GM12892 (cell line): Measurements from ENCODE around the gene LRMDA.

Experiments
- POLR2A ChIP-seq: IDR thresholded peaks from 2 replicates; pipeline ENCODE4 v1.6.1; 2011; ENCODE audit warnings: low read depth, low read length, control low read depth
- POLR2AphosphoS5 ChIP-seq: IDR thresholded peaks from 2 replicates; pipeline ENCODE4 v1.6.1; 2011; ENCODE audit warnings: low read depth, low read length, control low read depth

- TF ChIP-seq POLR2AphosphoS5, result no peak
- no peak for TF ChIP-seq POLR2A
Observed at GRCh38 chr10:75550191-75550590, 118.8 kb downstream of the LRMDA start.
